SHP77 (cell line): ENCODE results near the gene INO80C.

Source experiments
- DNase-seq, 2 experiments: peaks; one replicate each; lab custom pipeline; 2025; lab: John Stamatoyannopoulos, UW

The INO80C gene

GRCh38 chr18:35430721-35431373, 66.9 kb downstream of the INO80C start:
- DNase-seq, result no peak

- DNase-seq, result no peak
Measured at GRCh38 chr18:35426786-35427185, 71.0 kb downstream of the INO80C start.

- DNase-seq, result no peak
Measured at GRCh38 chr18:35424356-35424755, 73.4 kb downstream of the INO80C start.

- DNase-seq, result no peak
Measured at GRCh38 chr18:35422237-35422636, 75.5 kb downstream of the INO80C start.

- no peak for DNase-seq
Measured at GRCh38 chr18:35418610-35419009, 79.2 kb downstream of the INO80C start.
